GM19467 (cell line): ENCODE data around the gene ARPP21.
"Not testable (repeated sequence)": the region's sequence is repeated elsewhere in the genome, so short reads cannot be mapped to it uniquely, and the experiment has no call there.

Experiments used
- ATAC-seq: cut with Tn5 transposase; IDR thresholded peaks from one replicate; pipeline ENCODE4 v1.9.1; 2021; ENCODE audit warnings: mild to moderate bottlenecking, moderate library complexity; ENCODE audit not compliant: unreplicated experiment

ARPP21 gene

DNA sequence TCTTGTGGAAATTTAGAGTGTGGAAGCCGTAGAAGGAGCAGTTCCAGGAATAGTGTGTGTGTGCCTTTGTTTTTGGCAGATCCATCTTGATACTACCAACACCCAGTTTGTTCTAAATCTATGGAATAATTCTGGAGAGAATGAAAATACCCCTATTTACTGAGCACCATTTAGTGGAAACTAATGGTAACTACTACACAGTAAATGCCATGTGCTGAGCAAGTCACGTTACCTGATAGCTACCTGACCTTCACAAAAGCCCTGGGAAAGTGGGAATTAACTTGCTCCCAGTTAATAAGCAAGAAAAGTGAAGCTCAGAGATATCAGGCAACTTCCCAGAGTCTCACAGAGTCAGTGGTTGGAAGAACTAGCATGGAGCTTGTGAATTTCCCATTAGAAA, 137.7 kb downstream of the ARPP21 start:
- ATAC-seq = no peak

DNA sequence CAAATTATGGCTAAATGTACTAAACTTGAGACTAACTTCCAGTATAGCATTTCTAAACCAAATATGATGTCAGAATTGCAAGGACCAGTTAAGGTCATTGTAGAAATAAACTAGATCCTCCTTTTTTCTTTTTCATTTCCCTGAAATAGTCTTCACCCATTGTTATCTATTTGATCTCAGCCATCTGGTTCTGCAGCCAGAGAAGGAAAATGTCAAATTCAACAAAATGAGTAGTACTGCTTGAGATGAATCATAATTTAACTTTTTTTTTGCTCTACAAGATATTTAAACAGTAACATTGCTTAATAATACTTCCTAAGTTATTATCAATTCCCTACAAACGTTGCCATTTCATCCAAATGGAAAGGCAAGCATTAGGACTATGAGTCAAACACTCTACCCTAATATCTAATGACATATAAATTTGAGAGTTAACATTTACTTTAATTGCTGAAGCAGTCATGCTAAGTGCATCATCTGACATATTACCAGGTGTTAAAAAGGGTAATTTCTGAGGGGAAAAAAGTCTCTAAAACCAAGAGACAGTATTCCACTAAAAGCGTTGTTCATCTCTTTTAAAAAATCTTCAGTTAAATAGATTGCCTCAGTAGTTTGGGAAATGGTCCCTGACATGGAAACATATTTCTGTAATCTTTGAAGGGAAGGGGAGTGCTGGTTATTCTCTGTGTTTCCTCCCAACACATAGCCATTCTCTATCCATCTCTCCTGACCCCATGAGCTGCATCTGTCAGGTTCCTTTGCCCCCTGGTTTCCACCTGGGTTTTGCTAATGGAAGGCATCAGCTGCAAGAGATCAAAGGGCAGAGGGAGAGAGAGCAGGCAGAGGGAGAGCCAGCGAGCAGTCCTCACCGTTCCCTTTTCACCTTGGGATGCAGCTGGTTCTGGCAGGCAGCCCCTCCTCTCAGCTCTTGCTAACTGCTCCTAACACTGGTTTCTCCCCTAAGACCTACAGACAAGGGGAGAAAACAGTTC, 138.5 kb downstream of the ARPP21 start:
- ATAC-seq = no peak

DNA sequence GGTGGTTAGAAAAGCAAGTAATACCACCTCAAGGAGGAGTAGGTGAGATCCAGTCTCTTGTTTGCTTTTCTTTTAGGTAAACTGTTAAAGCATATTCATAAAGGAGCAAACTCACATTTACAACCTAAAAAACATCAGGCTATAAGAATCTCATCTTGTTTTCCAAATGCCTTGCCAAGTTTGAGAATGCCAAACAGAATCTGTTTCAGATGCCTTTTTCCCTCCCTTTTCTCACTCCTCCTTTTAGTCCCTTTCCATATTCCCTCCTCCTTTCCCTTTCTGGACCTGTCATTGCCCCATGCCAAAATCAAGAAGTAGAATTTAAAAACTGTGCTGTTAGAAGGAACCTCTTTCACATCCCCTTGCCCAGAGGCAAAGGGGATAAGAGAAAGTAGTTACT, 140.3 kb downstream of the ARPP21 start:
- no peak for ATAC-seq

DNA sequence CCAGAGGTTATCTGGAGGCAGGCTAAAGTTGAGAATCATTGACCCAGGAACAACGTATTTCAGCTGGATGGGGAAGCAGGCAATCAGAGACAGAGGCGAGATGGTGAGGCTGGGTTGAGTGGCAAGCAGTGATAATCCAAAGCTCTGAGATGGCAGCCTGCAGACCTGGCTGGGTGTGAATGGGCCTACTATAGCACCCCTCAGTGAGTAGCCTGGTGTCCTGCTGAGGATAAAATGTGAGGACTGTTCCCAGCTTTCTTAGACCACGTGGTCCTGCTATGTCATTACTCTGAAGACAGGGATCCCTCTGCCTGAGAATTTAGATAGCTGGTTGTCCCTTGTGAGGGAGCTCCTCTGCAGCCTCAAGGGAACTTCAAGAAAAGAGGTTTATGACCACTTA, 141.5 kb downstream of the ARPP21 start:
- ATAC-seq = no peak

DNA sequence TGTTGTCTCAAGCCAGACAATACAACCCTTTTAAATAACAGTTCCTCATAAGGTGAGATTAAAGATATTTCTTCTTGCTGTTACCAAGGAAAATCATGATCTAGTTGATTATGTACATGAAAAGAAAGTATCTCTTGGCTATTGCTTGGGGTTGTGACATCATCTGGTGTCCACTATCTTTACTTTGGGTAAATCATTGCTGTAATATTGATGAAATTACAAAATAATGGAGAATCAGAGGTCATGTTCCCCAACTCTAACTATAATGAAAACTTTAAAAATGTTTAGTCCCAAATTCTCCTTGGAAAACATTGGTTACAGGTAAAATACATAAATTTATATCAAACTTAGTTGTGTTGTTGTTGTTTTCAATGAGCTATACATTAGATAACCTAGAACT, 142.2 kb downstream of the ARPP21 start:
- no peak for ATAC-seq

DNA sequence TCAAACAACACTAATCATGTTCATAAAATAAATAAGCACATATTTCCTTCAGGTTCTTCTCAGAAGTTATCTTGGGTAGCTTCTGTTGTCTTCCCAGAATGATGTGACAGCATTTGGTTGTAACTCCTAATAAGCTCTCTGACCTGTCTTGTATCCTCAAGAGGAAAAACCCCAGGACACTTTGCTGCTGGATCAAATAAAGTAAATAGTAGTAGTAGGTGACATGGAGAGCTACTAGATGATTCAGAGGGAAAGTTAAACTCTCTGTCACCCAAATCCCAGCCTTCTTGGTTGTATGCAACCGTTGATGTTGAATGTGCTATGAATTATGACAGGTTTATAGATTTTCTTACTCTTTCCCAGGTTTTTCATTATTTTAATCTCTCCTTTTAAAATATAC, 143.0 kb downstream of the ARPP21 start:
- no peak for ATAC-seq

DNA sequence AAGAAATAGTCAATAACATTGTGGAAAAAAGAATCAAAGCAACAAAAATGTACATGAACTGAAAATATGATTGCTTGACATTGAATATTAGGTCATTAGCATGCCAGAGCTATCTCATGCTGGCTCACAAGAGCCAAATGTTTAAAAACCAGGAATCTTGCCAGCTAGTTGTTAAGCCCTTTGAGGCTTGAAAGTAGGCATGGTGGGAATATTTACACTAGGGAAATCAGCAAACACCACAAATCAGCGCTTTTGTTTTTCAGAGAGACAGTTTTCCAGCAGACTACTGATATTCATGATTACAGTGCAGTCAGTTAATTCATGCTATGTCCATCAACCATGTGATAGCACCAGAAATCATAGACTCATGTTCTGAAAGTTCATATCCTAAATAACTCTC, 144.8 kb downstream of the ARPP21 start:
- ATAC-seq = no peak

DNA sequence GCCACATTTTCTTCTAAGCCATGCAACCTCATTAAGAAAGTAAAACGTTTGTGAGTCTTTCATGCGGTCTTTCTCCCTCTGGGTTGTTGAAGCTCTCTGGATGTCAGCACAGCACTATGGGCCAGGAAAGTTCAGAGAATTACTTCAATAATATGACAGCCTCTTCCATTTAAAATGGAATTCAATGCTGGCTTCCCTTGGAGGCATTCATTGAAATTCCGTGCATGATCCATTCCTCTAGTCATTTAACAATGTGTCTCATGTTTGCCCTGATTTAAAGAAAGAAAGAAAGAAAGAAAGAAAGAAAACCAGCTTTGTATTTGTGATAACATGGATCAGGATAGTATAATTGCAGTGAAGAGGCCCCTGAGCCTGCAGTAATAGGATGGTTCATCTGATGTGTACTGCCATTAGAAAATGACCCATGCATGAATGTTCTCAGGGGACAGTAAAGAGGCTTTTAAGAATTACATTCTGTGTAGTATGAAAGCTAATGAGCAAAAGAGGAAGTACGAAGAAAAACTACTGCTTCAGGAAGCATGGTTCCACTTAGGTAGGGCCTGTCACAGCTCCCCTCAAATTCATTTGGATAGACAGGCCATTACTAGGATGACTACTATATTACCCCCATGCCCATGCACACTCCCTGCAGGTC, 146.0 kb downstream of the ARPP21 start:
- ATAC-seq = no peak

DNA sequence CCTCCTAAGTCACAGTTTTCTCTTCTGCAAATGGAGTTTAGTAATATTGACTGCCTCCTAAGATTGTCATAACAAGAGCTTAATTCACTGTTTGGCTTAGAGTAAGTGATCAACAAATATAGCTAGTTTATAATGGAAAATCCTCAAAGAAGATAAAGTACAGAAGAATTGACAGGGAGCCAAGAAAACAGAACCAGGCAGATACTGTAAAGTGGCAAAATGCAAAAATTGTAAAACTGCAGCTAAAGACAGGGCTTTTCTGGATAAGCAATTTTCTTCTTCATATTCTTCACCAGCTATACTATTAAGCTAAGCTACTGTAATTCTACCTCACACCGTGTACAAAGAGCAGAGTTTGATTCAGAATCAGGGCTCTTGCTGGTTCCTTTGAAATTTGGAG, 148.6 kb downstream of the ARPP21 start:
- no peak for ATAC-seq

DNA sequence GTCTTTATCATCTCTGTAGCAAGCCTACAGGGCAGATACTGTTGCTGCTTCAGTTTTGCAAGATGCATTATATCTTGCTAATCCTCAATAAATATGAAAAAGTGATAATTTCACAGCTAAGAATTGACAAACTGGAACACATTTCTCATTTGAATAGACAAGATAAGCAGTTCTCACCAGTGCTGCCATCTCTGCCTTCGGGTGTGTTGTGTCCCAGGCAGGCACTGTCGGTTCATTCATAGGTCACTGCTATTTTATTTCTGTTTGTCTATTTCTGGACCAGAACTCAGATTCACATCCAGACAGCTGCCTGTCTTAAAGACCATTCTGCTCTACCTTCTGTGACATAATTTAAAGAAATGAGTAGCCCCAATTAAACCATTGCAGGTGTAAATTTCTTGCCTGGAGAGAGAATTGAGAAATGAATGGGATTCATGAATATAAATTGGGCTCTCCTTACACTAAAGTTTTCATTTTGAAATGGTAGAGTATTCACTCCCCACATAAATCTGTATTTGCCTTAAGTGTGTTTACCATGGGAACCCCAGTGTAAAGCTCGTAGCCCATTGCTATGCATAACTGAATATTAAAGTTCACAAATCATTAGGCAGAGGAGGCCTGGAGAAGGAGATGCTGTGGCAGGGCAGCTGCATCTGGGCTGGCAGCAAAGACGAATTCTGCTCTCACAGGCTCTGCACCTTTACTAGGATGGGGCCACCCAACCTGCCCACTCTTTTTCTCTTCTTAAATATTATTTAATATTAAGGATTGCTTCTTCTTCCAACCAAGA, 149.9 kb downstream of the ARPP21 start:
- ATAC-seq = no peak

DNA sequence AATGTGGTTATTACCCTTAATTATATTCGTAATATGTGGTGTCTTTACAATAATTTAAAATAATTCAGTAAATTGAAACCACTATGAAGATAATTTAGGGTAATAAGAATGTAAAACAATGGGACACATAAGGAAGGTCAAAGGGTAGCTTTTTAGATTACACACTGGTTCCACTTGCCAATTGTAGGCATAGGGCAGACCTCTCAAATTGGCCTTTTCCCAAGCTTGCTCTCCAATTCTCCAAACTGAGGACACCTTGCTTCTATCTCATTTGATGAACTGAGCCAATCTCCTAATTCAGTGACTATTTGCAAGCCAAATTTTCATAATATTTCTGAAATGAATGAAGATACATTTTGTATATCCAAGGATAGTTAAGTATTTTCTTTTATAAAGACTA, 151.4 kb downstream of the ARPP21 start:
- ATAC-seq = no peak

DNA sequence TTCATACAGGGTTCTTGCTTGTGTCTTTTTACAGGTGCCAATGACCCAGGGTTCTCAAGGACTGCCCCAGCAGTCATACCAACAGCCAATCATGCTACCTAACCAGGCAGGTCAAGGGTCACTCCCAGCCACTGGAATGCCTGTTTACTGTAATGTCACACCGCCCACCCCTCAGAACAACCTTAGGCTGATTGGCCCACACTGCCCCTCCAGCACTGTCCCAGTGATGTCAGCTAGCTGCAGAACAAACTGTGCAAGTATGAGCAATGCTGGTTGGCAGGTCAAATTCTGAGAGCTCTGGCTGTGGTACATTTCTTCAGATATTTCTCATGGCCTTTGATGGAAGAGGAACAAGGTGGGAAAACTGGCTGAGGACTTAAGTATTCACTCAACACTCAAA, 154.3 kb downstream of the ARPP21 start:
- ATAC-seq = no peak

DNA sequence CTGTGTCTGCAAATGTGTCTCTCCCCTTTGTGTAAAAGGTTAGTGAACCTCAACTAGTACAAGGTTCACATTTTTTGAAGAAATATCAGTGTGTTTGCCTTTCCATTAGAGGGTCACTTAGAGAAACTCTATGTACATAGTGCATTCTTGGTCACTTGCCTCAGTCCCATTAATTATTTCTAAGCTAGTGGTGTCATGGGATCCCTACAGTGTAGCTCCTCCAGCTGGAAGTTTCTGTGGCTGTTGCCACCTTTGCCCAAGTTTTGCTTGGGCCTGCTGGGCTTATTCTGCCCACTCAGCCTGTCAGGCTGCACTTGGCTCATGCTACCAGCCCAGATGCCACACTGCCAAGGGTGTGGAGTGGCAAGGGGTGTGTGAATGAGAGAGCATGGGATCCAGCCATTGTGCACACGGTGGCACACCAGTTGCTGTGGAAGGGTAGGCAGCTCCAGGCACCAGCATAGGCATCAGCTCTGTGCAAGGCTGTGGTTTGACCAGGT, 161.7 kb downstream of the ARPP21 start:
- ATAC-seq = no peak

DNA sequence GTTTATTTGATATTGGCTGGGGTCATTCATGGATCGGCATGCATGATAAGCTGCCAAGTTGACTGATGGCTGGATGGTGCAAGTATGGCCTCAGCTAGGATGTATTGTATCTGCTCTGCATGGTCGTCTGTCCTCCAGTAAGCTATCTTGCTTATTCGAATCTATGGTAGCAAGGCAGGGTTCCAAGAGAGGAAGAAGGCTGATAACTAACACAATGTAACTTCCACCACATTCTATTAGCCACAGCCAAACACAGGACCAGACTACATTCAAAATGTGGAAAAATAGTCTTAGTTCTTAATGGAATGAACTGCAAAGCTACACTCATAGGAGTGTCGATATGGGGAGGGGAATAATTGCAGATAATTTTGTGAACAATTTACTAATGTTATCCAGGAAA, 175.2 kb downstream of the ARPP21 start:
- ATAC-seq = no peak

DNA sequence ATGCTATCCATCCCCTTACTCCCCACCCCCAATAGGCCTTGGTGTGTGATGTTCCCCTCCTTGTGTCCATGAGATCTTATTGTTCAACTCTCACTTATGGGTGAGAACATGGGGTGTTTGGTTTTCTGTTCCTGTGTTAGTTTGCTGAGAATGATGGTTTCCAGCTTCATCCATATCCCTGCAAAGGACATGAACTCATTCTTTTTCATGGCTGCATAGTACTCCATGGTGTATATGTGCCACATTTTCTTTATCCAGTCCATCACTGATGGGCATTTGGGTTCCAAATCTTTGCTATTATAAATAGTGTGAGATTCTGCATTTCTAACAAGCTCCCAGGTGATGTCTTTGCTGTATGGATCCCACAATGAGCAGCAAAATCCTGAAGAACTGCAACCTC, 176.5 kb downstream of the ARPP21 start:
- not testable (repeated sequence) for ATAC-seq

DNA sequence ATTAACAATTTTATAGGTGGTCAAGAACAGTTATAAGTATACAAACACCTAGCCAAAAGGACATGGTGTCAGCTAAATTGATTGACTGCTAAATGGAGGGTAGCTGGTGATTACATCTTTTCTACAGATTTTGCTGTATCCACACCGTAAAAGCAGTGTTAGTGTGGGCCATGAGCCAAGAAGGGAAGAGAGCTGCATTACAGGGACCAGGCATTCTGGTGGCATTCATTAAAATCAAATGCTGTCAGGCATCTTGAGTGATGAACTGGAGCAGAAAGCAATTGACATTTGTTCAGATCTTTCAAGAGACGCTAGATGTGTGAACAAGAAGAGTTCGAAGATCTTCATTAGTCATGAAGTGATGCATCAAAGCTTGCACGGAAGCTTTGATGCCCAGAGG, 177.9 kb downstream of the ARPP21 start:
- ATAC-seq = no peak

DNA sequence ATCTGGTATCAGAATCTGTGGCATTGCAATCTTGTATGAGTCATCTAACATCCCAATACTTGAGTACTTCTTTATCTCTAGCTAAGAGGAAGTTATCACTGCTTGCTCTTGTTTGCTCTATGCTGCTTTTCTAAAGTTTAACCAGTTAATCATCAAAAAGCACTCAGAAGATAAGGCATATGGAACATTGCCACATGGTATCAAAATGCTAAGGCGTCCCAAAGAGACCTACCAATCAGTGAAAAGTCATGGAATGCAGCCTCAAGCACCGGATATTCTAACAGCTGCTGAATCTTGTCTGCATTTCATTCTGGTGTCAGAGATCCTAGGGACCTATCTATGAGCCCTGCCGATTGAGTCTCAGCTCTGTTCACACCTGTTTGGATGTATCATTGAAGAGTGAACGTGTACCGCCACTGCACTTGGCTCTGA, 192.8 kb downstream of the ARPP21 start:
- ATAC-seq = no peak
